Putamen (tissue), 1 donor: ENCODE measurements around the gene CABP1.
"Not testable (repeated sequence)": the region's sequence is repeated elsewhere in the genome, so short reads cannot be mapped to it uniquely, and the experiment has no call there.

Experiments
- DNase-seq: peaks from one replicate; pipeline ENCODE4 v3.0.0-alpha.2; 2016; ENCODE audit warnings: low spot score

Gene CABP1

GRCh38 chr12:120639771-120640721, at the start of gene CABP1:
Gene CABP1, plus strand, starts transcription at chr12:120640626. Its CDS starts 60 bp downstream, at chr12:120640686.
- peak; percentile 26 for DNase-seq

DNA sequence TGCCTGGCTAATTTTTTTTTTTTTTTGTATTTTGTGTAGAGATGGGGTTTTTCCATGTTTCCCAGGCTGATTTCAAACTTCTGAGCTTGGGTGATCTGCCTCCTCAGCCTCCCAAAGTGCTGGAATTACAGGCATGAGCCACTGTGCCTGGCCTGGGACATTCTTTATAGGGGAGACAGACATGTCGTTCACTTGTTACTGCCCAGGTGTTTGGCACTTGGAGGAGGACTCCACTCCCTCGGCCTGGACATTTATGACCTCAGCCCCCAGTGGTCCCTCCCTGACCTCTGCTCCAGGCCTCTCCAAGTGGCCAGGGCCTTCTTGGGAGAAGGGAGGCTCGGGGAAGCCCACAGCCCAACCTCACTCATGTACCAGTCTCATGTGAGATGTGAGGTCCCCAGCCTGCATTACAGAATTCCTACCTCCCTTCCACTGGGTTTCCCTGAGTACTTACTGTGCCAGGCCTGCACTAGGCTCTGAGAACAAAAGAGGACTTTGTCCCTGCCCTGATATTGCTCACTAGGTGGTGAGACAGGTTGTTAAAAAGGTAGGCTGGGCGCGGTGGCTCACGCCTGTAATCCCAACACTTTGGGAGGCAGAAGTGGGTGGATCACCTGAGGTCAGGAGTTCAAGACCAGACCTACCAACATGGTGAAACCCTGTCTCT, 49.6 kb upstream of the CABP1 start:
- no peak for DNase-seq

GRCh38 chr12:120592121-120593049, 48.0 kb upstream of the CABP1 start:
- no peak for DNase-seq

DNA sequence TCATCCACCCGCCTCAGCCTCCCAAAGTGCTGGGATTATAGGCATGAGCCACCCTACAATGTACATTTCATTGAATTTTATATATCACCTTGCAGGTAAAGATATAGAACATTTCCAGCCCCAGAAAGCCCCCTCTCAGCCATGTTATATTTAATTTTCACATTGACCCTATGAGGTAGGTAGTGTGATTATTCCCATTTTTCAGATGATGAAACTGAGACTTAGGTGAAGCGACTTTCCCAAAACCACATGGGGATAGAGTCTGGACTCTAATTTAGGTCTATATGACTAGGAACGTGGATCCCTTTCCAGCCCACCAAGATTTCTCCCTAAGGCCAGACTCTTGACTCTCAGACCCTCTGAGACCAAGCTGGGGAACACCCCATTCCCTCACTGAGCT, 43.5 kb upstream of the CABP1 start:
- no peak for DNase-seq

DNA sequence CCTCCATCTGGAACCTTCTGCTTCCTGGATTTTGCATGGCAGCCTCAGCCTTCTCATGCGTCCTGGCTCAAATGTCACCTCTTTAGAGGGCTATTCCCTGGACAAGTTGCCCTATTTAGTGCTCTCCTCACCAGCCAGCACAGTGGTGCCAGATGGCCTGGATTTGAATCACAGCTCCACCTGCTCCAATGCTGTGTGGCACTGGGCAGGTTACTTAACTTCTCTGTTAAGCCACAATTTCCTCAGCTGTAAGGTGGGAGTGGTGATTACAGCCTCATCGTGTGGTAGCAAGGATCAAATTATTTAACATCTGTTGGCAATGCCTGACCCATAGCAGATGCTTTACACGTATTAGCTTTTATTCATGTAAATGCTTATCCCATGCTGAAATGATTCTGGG, 42.6 kb upstream of the CABP1 start:
- no peak for DNase-seq

- DNase-seq = no peak
Measured at GRCh38 chr12:120598674-120599463, 41.6 kb upstream of the CABP1 start.

DNA sequence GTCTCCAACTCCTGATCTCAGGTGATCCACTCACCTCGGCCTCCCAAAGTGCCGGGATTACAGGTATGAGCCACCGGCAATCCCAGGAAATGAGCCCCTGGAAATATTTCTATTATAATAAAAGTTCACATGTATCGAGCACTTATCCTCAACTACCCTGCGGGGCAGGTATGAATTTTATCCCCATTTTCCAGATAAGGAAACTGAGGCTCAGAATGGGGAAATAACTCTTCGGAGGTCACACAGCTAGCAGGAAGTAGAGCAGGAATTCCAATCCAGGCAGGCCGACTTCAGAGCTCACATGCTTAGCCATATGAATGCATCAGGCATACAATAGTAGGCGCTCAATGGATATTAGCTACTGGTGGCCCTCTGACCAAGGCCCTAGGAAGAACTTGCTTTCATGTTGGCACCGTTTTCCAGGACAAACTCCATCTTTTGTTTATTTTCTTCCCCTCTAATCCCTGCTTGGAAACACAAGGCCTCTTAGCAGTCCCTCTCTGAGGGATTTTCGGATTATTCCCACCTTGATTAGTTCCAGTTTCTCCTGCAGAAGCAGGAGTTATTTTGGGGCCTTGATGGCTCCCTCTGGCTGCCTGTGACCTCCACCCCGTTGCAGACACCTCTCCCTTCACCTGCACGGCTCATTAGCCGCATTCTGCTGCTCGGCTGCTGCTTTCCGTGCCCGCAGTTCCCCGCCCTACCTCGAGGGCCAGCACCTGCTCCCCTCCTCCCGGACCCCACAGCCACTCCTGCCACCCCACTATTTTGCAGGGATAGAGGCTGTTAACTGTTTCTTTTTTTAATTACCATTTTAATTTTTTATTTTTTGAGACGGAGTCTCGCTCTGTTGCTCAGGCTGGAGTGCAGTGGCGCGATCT, 40.5 kb upstream of the CABP1 start:
- DNase-seq = no peak

- not testable (repeated sequence) for DNase-seq
Measured at GRCh38 chr12:120602416-120602815, 38.0 kb upstream of the CABP1 start.

GRCh38 chr12:120610560-120610959, 29.9 kb upstream of the CABP1 start:
- DNase-seq = no peak

DNA sequence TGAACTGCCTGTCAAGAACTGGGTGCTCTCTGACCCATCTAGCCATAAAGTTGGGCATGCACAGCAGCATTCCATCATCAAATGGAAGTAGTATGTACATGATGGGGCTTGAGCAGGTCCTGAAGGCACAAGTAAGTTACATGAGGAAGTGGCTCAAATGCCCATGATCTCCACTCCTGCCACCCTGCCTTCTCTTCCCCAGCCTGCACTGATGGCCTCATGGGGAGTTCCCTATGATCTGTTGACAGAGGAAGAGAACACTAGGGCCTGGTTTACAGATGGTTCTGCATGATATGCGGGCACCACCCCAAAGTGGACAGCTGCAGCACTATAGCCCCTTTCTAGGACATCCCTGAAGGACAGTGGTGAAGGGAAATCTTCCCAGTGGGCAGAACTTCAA, 28.9 kb upstream of the CABP1 start:
- not testable (repeated sequence) for DNase-seq

DNA sequence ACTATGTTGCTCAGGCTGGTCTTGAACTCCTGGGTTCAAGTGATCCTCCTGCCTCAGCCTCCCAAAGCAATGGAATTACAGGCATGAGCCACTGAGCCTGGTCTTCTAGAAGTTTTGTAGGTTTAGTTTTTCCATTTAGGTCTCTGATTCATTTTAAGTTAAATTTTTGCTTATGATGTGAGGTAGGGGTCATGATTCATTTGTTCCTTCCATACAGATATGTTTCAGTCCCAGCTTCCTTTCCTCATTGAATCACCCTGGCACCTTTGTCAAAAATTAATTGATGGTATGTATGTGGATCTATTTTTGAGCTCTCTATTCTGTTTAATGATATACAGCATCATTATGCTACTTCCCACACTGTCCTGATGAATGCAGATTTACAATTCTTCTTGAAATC, 25.6 kb upstream of the CABP1 start:
- no peak for DNase-seq

DNA sequence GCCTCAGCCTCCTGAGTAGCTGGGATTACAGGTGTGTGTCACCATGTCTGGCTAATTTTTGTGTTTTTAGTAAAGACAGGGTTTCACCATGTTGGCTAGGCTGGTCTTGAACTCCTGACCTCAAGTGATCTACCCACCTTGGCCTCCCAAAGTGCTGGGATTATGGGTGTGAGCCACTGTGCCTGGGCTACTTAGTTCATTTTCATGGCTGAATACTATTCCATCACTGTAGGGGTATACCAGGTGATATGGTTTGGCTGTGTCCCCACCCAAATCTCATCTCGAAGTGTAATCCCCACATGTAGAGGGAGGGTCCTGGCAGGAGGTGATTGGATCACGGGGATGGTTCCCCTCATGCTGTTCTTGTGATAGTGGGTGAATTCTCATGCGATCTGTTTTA, 23.2 kb upstream of the CABP1 start:
- DNase-seq = not testable (repeated sequence)

- not testable (repeated sequence) for DNase-seq
Measured at GRCh38 chr12:120617767-120618166, 22.7 kb upstream of the CABP1 start.

DNA sequence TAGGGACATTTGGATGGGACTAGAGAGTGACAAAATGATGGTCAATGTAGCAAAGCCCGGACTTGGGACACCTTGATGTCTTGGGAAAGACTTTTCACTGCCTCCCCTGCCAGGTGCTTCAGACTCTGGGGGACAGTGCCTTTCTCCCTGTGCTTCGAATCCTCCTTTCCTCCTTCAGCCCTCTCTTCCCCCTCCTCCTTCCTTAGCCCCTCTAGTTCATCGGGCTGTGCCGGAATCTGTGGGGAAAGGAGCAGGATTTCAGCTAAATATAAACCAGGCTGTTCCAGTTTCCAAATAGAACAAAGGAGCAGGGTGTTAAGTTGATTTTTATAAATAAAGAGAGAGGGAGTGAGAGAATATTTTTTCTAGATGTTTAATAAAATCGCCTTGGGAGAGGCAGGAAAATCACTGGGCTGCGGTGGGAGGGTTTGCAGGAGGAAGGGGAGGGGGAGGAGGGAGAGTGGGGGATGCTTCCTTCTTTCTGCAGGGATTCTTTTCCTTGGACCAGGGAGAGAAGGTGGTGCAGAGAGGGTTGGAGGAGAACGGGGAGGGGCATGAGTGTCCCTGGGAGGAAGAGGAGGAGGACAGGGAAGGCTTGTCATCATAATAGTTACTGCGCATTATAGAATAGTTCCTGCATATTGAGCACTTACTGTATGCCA, 21.3 kb upstream of the CABP1 start:
- DNase-seq = peak; percentile 38

GRCh38 chr12:120620624-120621023, 19.8 kb upstream of the CABP1 start:
- DNase-seq = no peak

GRCh38 chr12:120625557-120626419, 14.6 kb upstream of the CABP1 start:
- no peak for DNase-seq

- no peak for DNase-seq
Measured at GRCh38 chr12:120628919-120629318, 11.5 kb upstream of the CABP1 start.

- no peak for DNase-seq
Measured at GRCh38 chr12:120630104-120630892, 10.1 kb upstream of the CABP1 start.
